ENCODE measurements around the gene RHBG.

Gene RHBG

GRCh38 chr1:156399355-156400125 lies 30.5 kb downstream of the RHBG start:
- peak in 1 of 2 experiments; percentile 22 for DNase-seq
- no peak for TF ChIP-seq GATA1 (IDR thresholded peaks at IDR 0.05; ENCODE audit: low read depth, low read length)
- TF ChIP-seq POLR2A (IDR thresholded peaks at IDR 0.05; ENCODE audit: low read length): no peak

GRCh38 chr1:156400191-156400935 lies 31.4 kb downstream of the RHBG start:
- DNase-seq: no peak
- TF ChIP-seq GATA1 (IDR thresholded peaks at IDR 0.05; ENCODE audit: low read depth, low read length) (no peak), POLR2A (IDR thresholded peaks at IDR 0.05; ENCODE audit: low read length) (no peak)

GRCh38 chr1:156401041-156401574 lies 32.1 kb downstream of the RHBG start:
- TF ChIP-seq GATA1 (IDR thresholded peaks at IDR 0.05; ENCODE audit: low read depth, low read length): no peak
- DNase-seq: no peak

GRCh38 chr1:156401681-156402081 lies 32.7 kb downstream of the RHBG start:
- TF ChIP-seq POLR2A (IDR thresholded peaks at IDR 0.05; ENCODE audit: low read length) (no peak), GATA1 (IDR thresholded peaks at IDR 0.05; ENCODE audit: low read depth, low read length) (no peak)
- DNase-seq: no peak

- no peak for TF ChIP-seq POLR2A (IDR thresholded peaks at IDR 0.05; ENCODE audit: low read length)
- TF ChIP-seq GATA1 (IDR thresholded peaks at IDR 0.05; ENCODE audit: low read depth, low read length): no peak
- no peak for DNase-seq
Measured at GRCh38 chr1:156402331-156403020, 33.5 kb downstream of the RHBG start.

GRCh38 chr1:156405670-156406069 lies 36.7 kb downstream of the RHBG start:
- TF ChIP-seq GATA1 (IDR thresholded peaks at IDR 0.05; ENCODE audit: low read depth, low read length): no peak

GRCh38 chr1:156406251-156406650 lies 37.2 kb downstream of the RHBG start:
- no peak for DNase-seq

More at GRCh38 chr1:156405670-156406069, 36.7 kb downstream of the RHBG start:
- DNase-seq: no peak

GRCh38 chr1:156407344-156407743 lies 38.3 kb downstream of the RHBG start:
- no peak for TF ChIP-seq GATA1 (IDR thresholded peaks at IDR 0.05; ENCODE audit: low read depth, low read length)
- TF ChIP-seq POLR2A (IDR thresholded peaks at IDR 0.05; ENCODE audit: low read length): no peak
- DNase-seq: no peak

More at GRCh38 chr1:156406251-156406650, 37.2 kb downstream of the RHBG start:
- no peak for TF ChIP-seq POLR2A (IDR thresholded peaks at IDR 0.05; ENCODE audit: low read length)
- TF ChIP-seq GATA1 (IDR thresholded peaks at IDR 0.05; ENCODE audit: low read depth, low read length): no peak

- TF ChIP-seq POLR2A (IDR thresholded peaks at IDR 0.05; ENCODE audit: low read length): no peak
- TF ChIP-seq GATA1 (IDR thresholded peaks at IDR 0.05; ENCODE audit: low read depth, low read length): no peak
- no peak for DNase-seq
Measured at GRCh38 chr1:156407760-156408159, 38.7 kb downstream of the RHBG start.

- TF ChIP-seq POLR2A (IDR thresholded peaks at IDR 0.05; ENCODE audit: low read length) (no peak), GATA1 (IDR thresholded peaks at IDR 0.05; ENCODE audit: low read depth, low read length) (no peak)
- DNase-seq: no peak
Measured at GRCh38 chr1:156409439-156409838, 40.4 kb downstream of the RHBG start.

GRCh38 chr1:156410238-156410637 lies 41.2 kb downstream of the RHBG start:
- DNase-seq: no peak
- TF ChIP-seq GATA1 (IDR thresholded peaks at IDR 0.05; ENCODE audit: low read depth, low read length): no peak

GRCh38 chr1:156410740-156411139 lies 41.7 kb downstream of the RHBG start:
- no peak for TF ChIP-seq GATA1 (IDR thresholded peaks at IDR 0.05; ENCODE audit: low read depth, low read length)
- no peak for TF ChIP-seq POLR2A (IDR thresholded peaks at IDR 0.05; ENCODE audit: low read length)

GRCh38 chr1:156412653-156413321 lies 43.8 kb downstream of the RHBG start:
- no peak for DNase-seq
- no peak for TF ChIP-seq POLR2A (IDR thresholded peaks at IDR 0.05; ENCODE audit: low read length)
- TF ChIP-seq GATA1 (IDR thresholded peaks at IDR 0.05; ENCODE audit: low read depth, low read length): no peak

More at GRCh38 chr1:156410740-156411139, 41.7 kb downstream of the RHBG start:
- DNase-seq: no peak

Measured in erythroblast (primary cell).